PC-9 (cell line): ENCODE data around the gene INTS1. TPM values are rescaled to one million over a fixed set of nuclear protein-coding genes. Genes with fewer than 3 reads are reported as not detected.

Experiments
- BruUV-seq: library from RNA; stranded (reverse); fragments of 400-500 nt; replicated peaks from 2 replicates; lab custom pipeline; 2021; lab: Mats Ljungman, UMichigan
- CTCF ChIA-PET: fragments of 300-600 bp; sonication (Branson Sonifier 250); formaldehyde crosslinking; loops from one replicate; lab custom pipeline; 2022; ENCODE audit warnings: antibody characterized with exemption; lab: Charles Lee
- POLR2A ChIA-PET: fragments of 300-600 bp; sonication (Branson Sonifier 250); formaldehyde crosslinking; loops from one replicate; lab custom pipeline; 2022; ENCODE audit warnings: antibody characterized with exemption; ENCODE audit not compliant: unreplicated experiment; lab: Charles Lee
- DNase-seq, 2 experiments: peaks; one replicate each; pipeline versions ENCODE4 v3.0.0 to v3.0.0-alpha.2; 2015 to 2022; ENCODE audit warnings: mixed read lengths in 1 of 2
- H2AFZ ChIP-seq: fragments of 200-600 bp; sonication (generic); 2 replicates; pipeline ENCODE4 v1.8.1; 2017; ENCODE audit warnings: antibody characterized with exemption
- H3F3A ChIP-seq: fragments of 200-600 bp; sonication (generic); 2 replicates; pipeline ENCODE4 v1.8.1; 2017; ENCODE audit warnings: antibody characterized with exemption, mild to moderate bottlenecking, low read depth; ENCODE audit not compliant: insufficient read depth
- H3K27ac ChIP-seq: fragments of 200-600 bp; sonication (generic); 2 replicates; pipeline ENCODE4 v1.6.1; 2016; ENCODE audit warnings: mixed run types
- H3K27me3 ChIP-seq: fragments of 200-600 bp; sonication (generic); 2 replicates; pipeline ENCODE4 v1.6.1; 2016; ENCODE audit warnings: low read depth, mixed run types; ENCODE audit not compliant: insufficient read depth
- H3K36me3 ChIP-seq: fragments of 200-600 bp; sonication (generic); 2 replicates; pipeline ENCODE4 v1.6.1; 2016; ENCODE audit warnings: low read depth, mixed run types
- H3K4me1 ChIP-seq: fragments of 200-600 bp; sonication (generic); replicated peaks from 2 replicates; pipeline ENCODE4 v1.6.1; 2016; ENCODE audit warnings: mixed run types; ENCODE audit not compliant: insufficient read depth
- H3K4me2 ChIP-seq: fragments of 200-600 bp; sonication (generic); 2 replicates; pipeline ENCODE4 v1.6.1; 2017; ENCODE audit warnings: mixed run types
- H3K4me3 ChIP-seq: fragments of 200-600 bp; sonication (generic); 2 replicates; pipeline ENCODE4 v1.6.1; 2016; ENCODE audit warnings: mixed run types
- H3K79me2 ChIP-seq: fragments of 200-600 bp; sonication (generic); 2 replicates; pipeline ENCODE4 v1.6.1; 2017; ENCODE audit warnings: low read depth, mixed run types
- H3K9me2 ChIP-seq: fragments of 200-600 bp; sonication (generic); 2 replicates; pipeline ENCODE4 v1.8.1; 2017; ENCODE audit warnings: mild to moderate bottlenecking; ENCODE audit not compliant: insufficient read depth
- H3K9me3 ChIP-seq: fragments of 200-600 bp; sonication (generic); 2 replicates; pipeline ENCODE4 v1.8.1; 2016; ENCODE audit warnings: low read depth; ENCODE audit not compliant: insufficient read depth
- H4K20me1 ChIP-seq: fragments of 200-600 bp; sonication (generic); 2 replicates; pipeline ENCODE4 v1.8.1; 2017; ENCODE audit not compliant: insufficient read depth
- EZH2 ChIP-seq: fragments of 200-600 bp; sonication (generic); IDR thresholded peaks from 2 replicates; pipeline ENCODE4 v1.8.0; 2017; ENCODE audit warnings: antibody characterized with exemption, low read depth
- intact Hi-C: fragments of 100-400 bp; cut with micrococcal nuclease; formaldehyde crosslinking; loops from one replicate; pipeline ENCODE4 v1.10.0; 2022; ENCODE audit not compliant: unreplicated experiment
- total RNA-seq: library from RNA; stranded (reverse); gene quantifications from 2 replicates; pipeline ENCODE4 v1.2.3, GENCODE V29; 2021
- TF ChIP-seq, protein P1 (sequence below): fragments of 200-600 bp; sonication (generic); conservative IDR thresholded peaks from 2 replicates; pipeline ENCODE4 v1.6.1; 2017; ENCODE audit warnings: mixed run types, antibody characterized with exemption, mild to moderate bottlenecking, moderate library complexity

Gene INTS1
- total RNA-seq, 1 experiment from 2014 or later, result 124 TPM

DNA sequence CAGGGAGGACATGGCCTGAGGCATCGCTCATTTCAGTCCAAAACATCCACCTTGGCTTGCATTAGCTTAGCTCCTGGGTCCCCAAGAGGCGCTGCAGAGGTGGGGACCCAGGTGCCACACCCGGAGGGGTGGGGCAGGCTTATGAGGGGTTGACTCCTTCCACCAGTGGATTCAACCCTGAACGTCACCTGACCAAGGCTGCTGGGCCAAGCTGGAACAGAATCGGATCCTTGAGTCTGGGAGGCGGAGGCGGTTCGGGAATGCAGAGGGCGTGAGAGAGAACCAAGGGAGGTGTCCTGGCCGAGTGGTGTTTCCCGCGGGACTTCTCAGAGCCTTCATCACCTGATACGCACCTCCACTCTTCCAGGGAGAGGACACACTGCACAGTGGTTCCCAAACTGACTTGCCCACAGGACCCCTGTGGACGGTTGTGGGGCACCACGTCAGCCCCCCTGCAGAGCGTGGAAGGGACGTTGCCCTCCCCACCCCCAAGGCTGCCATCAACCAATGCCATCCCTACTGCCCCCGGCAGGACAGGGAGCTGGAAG, 40.4 kb downstream of the INTS1 start:
- H3K4me3 ChIP-seq, result no peak overlapping the region
- no peaks in the 10 kb centered on the region for H3K27me3 ChIP-seq
- no peak overlapping the region for H2AFZ ChIP-seq
- peaks cover 32% of the 10 kb centered on the region; the same call in 1 of the 2 replicates for H3F3A ChIP-seq
- TF ChIP-seq, protein P1, sequence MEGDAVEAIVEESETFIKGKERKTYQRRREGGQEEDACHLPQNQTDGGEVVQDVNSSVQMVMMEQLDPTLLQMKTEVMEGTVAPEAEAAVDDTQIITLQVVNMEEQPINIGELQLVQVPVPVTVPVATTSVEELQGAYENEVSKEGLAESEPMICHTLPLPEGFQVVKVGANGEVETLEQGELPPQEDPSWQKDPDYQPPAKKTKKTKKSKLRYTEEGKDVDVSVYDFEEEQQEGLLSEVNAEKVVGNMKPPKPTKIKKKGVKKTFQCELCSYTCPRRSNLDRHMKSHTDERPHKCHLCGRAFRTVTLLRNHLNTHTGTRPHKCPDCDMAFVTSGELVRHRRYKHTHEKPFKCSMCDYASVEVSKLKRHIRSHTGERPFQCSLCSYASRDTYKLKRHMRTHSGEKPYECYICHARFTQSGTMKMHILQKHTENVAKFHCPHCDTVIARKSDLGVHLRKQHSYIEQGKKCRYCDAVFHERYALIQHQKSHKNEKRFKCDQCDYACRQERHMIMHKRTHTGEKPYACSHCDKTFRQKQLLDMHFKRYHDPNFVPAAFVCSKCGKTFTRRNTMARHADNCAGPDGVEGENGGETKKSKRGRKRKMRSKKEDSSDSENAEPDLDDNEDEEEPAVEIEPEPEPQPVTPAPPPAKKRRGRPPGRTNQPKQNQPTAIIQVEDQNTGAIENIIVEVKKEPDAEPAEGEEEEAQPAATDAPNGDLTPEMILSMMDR, result no peak
- TF ChIP-seq EZH2, result no peak
- no peak overlapping the region for H3K4me2 ChIP-seq
- no peak for DNase-seq
- H3K36me3 ChIP-seq, result no peaks in the 10 kb centered on the region
- ChIA-PET CTCF (interaction anchor here (0.6 kb wide), 2 partner anchors 43 to 1237 kb away, joined by 3 to 5 read pairs; no protein-coding TSS in a partner anchor), POLR2A (no interaction called here)
- H3K4me1 ChIP-seq, result peaks cover 14% of the 10 kb centered on the region
- peaks cover 4% of the 10 kb centered on the region; the same call in 1 of the 2 replicates for H4K20me1 ChIP-seq
- no peaks in the 10 kb centered on the region for H3K79me2 ChIP-seq
- BruUV-seq, result no TSS peak
- H3K9me2 ChIP-seq, result no peaks in the 10 kb centered on the region
- no peaks in the 10 kb centered on the region for H3K9me3 ChIP-seq
- intact Hi-C loops, result no loop called here
- H3K27ac ChIP-seq, result no peak overlapping the region

GRCh38 chr7:1461646-1462375, 42.4 kb downstream of the INTS1 start:
- no TSS peak for BruUV-seq
- TF ChIP-seq, protein P1, result no peak
- no peak for TF ChIP-seq EZH2
- 0 out of 2 replicates have a peak, but pooled peaks cover 3% of the 10 kb centered on the region for H4K20me1 ChIP-seq
- CTCF ChIA-PET, result interaction anchor here (0.5 kb wide), 2 partner anchors 29 to 713 kb away, joined by 6 to 8 read pairs; no protein-coding TSS in a partner anchor
- H3K9me2 ChIP-seq, result no peaks in the 10 kb centered on the region
- DNase-seq, result no peak
- POLR2A ChIA-PET, result no interaction called here
- H3K27ac ChIP-seq, result no peak overlapping the region
- peaks cover 26% of the 10 kb centered on the region for H3K4me1 ChIP-seq
- no peak overlapping the region for H3K4me3 ChIP-seq
- peaks cover 19% of the 10 kb centered on the region for H3K79me2 ChIP-seq
- no peak overlapping the region for H2AFZ ChIP-seq
- no peak overlapping the region for H3K4me2 ChIP-seq
- H3K36me3 ChIP-seq, result no peaks in the 10 kb centered on the region
- H3K9me3 ChIP-seq, result no peaks in the 10 kb centered on the region
- intact Hi-C loops, result no loop called here
- H3F3A ChIP-seq, result peaks cover 29% of the 10 kb centered on the region; the same call in 1 of the 2 replicates
- H3K27me3 ChIP-seq, result no peaks in the 10 kb centered on the region

GRCh38 chr7:1460821-1461645, 43.2 kb downstream of the INTS1 start:
- no TSS peak for BruUV-seq

More at GRCh38 chr7:1460821-1461645, 43.2 kb downstream of the INTS1 start:
- H3F3A ChIP-seq, result peaks cover 35% of the 10 kb centered on the region
- no peak overlapping the region for H2AFZ ChIP-seq
- no peaks in the 10 kb centered on the region for H3K27me3 ChIP-seq
- no peak overlapping the region for H3K4me2 ChIP-seq
- H3K4me1 ChIP-seq, result peaks cover 28% of the 10 kb centered on the region
- CTCF ChIA-PET, result interaction anchor here (0.5 to 0.6 kb wide), 2 partner anchors 44 to 714 kb away, joined by 6 to 8 read pairs; no protein-coding TSS in a partner anchor
- intact Hi-C loops, result no loop called here
- no peaks in the 10 kb centered on the region for H3K36me3 ChIP-seq
- H3K9me2 ChIP-seq, result no peaks in the 10 kb centered on the region
- no peak overlapping the region for H3K27ac ChIP-seq
- peaks cover 25% of the 10 kb centered on the region for H3K79me2 ChIP-seq
- DNase-seq, result no peak
- no peaks in the 10 kb centered on the region for H3K9me3 ChIP-seq
- H3K4me3 ChIP-seq, result no peak overlapping the region
- H4K20me1 ChIP-seq, result 0 out of 2 replicates have a peak, but pooled peaks cover 5% of the 10 kb centered on the region
- TF ChIP-seq, protein P1, result no peak
- no peak for TF ChIP-seq EZH2
- POLR2A ChIA-PET, result interaction anchor here (0.6 kb wide), 3 partner anchors 13 to 1165 kb away, joined by 8 to 17 read pairs (median 16); no protein-coding TSS in a partner anchor
